Keratinocyte (primary cell): ENCODE measurements around the gene NVL. TPM values are rescaled to one million over a fixed set of nuclear protein-coding genes. Genes with fewer than 3 reads are reported as not detected.

Experiments
- DNase-seq: peaks from one replicate; pipeline ENCODE4 v3.0.0-alpha.2; 2011; ENCODE audit warnings: low read depth, missing footprints, low spot score
- FAIRE-seq: peaks from 2 replicates; lab custom pipeline; 2011; peaks lifted over from hg19 to GRCh38; lab: Jason Lieb, UNC
- H2AFZ ChIP-seq: 2 replicates; pipeline ENCODE4 v1.6.0; 2012; ENCODE audit warnings: low read length, control low read depth, inconsistent platforms; ENCODE audit not compliant: control insufficient read depth
- H3K27ac ChIP-seq: 2 replicates; pipeline ENCODE4 v1.5.1; 2011; ENCODE audit warnings: low read length; ENCODE audit not compliant: control insufficient read depth, insufficient read depth
- H3K27me3 ChIP-seq: 3 replicates; pipeline ENCODE4 v1.6.0; 2011; ENCODE audit warnings: low read length; ENCODE audit not compliant: control insufficient read depth, insufficient read depth; ENCODE audit errors: extremely low read depth
- H3K36me3 ChIP-seq, 2 experiments: 2 replicates in 1 of 2; 3 replicates in 1 of 2; pipeline ENCODE4 v1.5.1; 2011; ENCODE audit warnings: low read length in 2 of 2, mild to moderate bottlenecking in 1 of 2; ENCODE audit not compliant: control insufficient read depth in 2 of 2, insufficient read depth in 2 of 2; ENCODE audit errors: extremely low read depth in 1 of 2
- H3K4me1 ChIP-seq: 3 replicates; pipeline ENCODE4 v1.5.1; 2011; ENCODE audit warnings: low read length; ENCODE audit not compliant: control insufficient read depth, insufficient read depth; ENCODE audit errors: extremely low read depth
- H3K4me2 ChIP-seq: 3 replicates; pipeline ENCODE4 v1.6.0; 2011; ENCODE audit warnings: low read depth, low read length; ENCODE audit not compliant: control insufficient read depth, insufficient read depth; ENCODE audit errors: extremely low read depth
- H3K4me3 ChIP-seq, 3 experiments: fragments of 200-600 bp in 1 of 3; sonication (generic) in 1 of 3; 2 replicates in 2 of 3; 3 replicates in 1 of 3; pipeline ENCODE4 v1.5.1; 2011 to 2016; ENCODE audit warnings: low read length in 3 of 3, mild to moderate bottlenecking in 3 of 3, control low read depth in 2 of 3, inconsistent platforms in 1 of 3, low read depth in 1 of 3, mixed read lengths in 1 of 3, mixed run types in 1 of 3, moderate library complexity in 1 of 3; ENCODE audit not compliant: control insufficient read depth in 2 of 3, insufficient read depth in 2 of 3; ENCODE audit errors: extremely low read depth in 1 of 3
- H3K79me2 ChIP-seq: 2 replicates; pipeline ENCODE4 v1.6.0; 2012; ENCODE audit warnings: low read length; ENCODE audit not compliant: control insufficient read depth, insufficient read depth
- H3K9ac ChIP-seq: 3 replicates; pipeline ENCODE4 v1.6.0; 2011; ENCODE audit warnings: low read length; ENCODE audit not compliant: control insufficient read depth, insufficient read depth; ENCODE audit errors: extremely low read depth
- H3K9me1 ChIP-seq: 3 replicates; pipeline ENCODE4 v1.6.0; 2011; ENCODE audit warnings: low read length; ENCODE audit not compliant: control insufficient read depth, insufficient read depth; ENCODE audit errors: extremely low read depth
- H3K9me3 ChIP-seq: 2 replicates; pipeline ENCODE4 v1.5.1; 2012; ENCODE audit warnings: low read depth, low read length; ENCODE audit not compliant: control insufficient read depth
- H4K20me1 ChIP-seq: 3 replicates; pipeline ENCODE4 v1.6.0; 2011; ENCODE audit warnings: low read length; ENCODE audit not compliant: control insufficient read depth, insufficient read depth; ENCODE audit errors: extremely low read depth
- CTCF ChIP-seq, 3 experiments: IDR thresholded peaks in 1 of 3; conservative IDR thresholded peaks in 1 of 3; optimal IDR thresholded peaks in 1 of 3; 2 replicates in 2 of 3; 3 replicates in 1 of 3; pipeline versions ENCODE3 to v1.5.1; 2011; ENCODE audit warnings: low read length in 3 of 3, mild to moderate bottlenecking in 3 of 3, moderate library complexity in 2 of 3, control low read depth in 1 of 3, inconsistent platforms in 1 of 3; ENCODE audit not compliant: insufficient read depth in 2 of 3; ENCODE audit errors: extremely low read depth in 1 of 3
- EZH2 ChIP-seq: IDR thresholded peaks from one replicate; pipeline ENCODE4 v1.6.1; 2012; ENCODE audit warnings: inconsistent platforms, mild to moderate bottlenecking, low read length, moderate library complexity
- dilution Hi-C: fragments of 300-500 bp; cut with MboI; formaldehyde crosslinking; loops from one replicate; pipeline ENCODE4 v1.7.0; 2020; ENCODE audit warnings: low sequenced_read_pairs; ENCODE audit not compliant: extremely low pct_ligation_motif_present
- polyA plus RNA-seq, 5 experiments: library from polyadenylated mRNA; depleted of rRNA in 3 of 5; stranded (reverse) in 3 of 5; stranded (forward) in 1 of 5; unstranded in 1 of 5; fragments of >200 nt; gene quantifications; 1 replicate in 1 of 5; 2 replicates in 3 of 5; 3 replicates in 1 of 5; pipeline versions ENCODE4 v1.2.1 to v1.2.3, GENCODE V29; 2011 to 2012; ENCODE audit warnings: missing spikeins in 2 of 5, low read depth in 1 of 5, low replicate concordance in 1 of 5

Gene NVL
- polyA plus RNA-seq, 1 donor (not counting 4 experiments of a cell fraction or from before 2014, with no cell fraction given), result 24.9 TPM

- Histone ChIP-seq H3K9ac (peak overlapping the region; percentile 88), H3K36me3 (peaks cover 0 to 2% of the 10 kb centered on the region in 2 experiments), H3K79me2 (peaks cover 56% of the 10 kb centered on the region), H3K9me3 (no peaks in the 10 kb centered on the region), H2AFZ (peak overlapping the region; percentile 76), H3K4me3 (peak overlapping the region; percentile 73 to 91 (median 79)), H4K20me1 (no peaks in the 10 kb centered on the region), H3K27ac (peak overlapping the region; percentile 76), H3K9me1 (no peaks in the 10 kb centered on the region), H3K4me1 (peaks cover 32% of the 10 kb centered on the region), H3K4me2 (peak overlapping the region; percentile 90), H3K27me3 (no peaks in the 10 kb centered on the region)
- DNase-seq (no peak), FAIRE-seq (no peak)
- peak in 1 of 3 experiments; percentile 22 for TF ChIP-seq CTCF (optimal IDR thresholded peaks at IDR 0.05 in 1 of 3, IDR thresholded peaks at IDR 0.05 in 1 of 3, conservative IDR thresholded peaks at IDR 0.05 in 1 of 3; ENCODE audit: extremely low read depth in 1 of 3, insufficient read depth in 2 of 3, low read length in 3 of 3)
- no peak for TF ChIP-seq EZH2
- dilution Hi-C loops, result no loop called here
Measured at GRCh38 chr1:224183591-224184312, 146.2 kb downstream of the NVL start.

GRCh38 chr1:224182866-224183590 is 146.9 kb downstream of the NVL start, which contains the start of gene DEGS1:
Gene DEGS1 (plus strand): TSS chr1:224183240. CDS start chr1:224183337, 97 bp downstream.
- H3K9ac ChIP-seq, result peak within 1 kb of the TSS; percentile 88
- peak within 1 kb of the TSS; percentile 88 for H2AFZ ChIP-seq
- H3K79me2 ChIP-seq, result peaks cover 49% of the 10 kb centered on the region
- H3K4me3 ChIP-seq, result peak within 1 kb of the TSS; percentile 73 to 91 (median 79)
- no peaks in the 10 kb centered on the region for H4K20me1 ChIP-seq
- H3K36me3 ChIP-seq, result peaks cover 0 to 2% of the 10 kb centered on the region in 2 experiments
- H3K4me1 ChIP-seq, result peaks cover 32% of the 10 kb centered on the region
- H3K27ac ChIP-seq, result peak within 1 kb of the TSS; percentile 76
- dilution Hi-C loops, result no loop called here
- no peaks in the 10 kb centered on the region for H3K27me3 ChIP-seq
- DNase-seq (no peak), FAIRE-seq (no peak)
- no peaks in the 10 kb centered on the region for H3K9me3 ChIP-seq
- H3K9me1 ChIP-seq, result no peaks in the 10 kb centered on the region
- H3K4me2 ChIP-seq, result peak within 1 kb of the TSS; percentile 90
- no peak for TF ChIP-seq CTCF (optimal IDR thresholded peaks at IDR 0.05 in 1 of 3, IDR thresholded peaks at IDR 0.05 in 1 of 3, conservative IDR thresholded peaks at IDR 0.05 in 1 of 3; ENCODE audit: extremely low read depth in 1 of 3, insufficient read depth in 2 of 3, low read length in 3 of 3)
- no peak for TF ChIP-seq EZH2
